Natural killer cell (primary cell): ENCODE measurements around the gene SNED1. TPM values are rescaled to one million over a fixed set of nuclear protein-coding genes. Genes with fewer than 3 reads are reported as not detected.
A peak's percentile ranks its signal among the peaks of the same experiment; 100 is the strongest.
"Not testable (repeated sequence)": the region's sequence is repeated elsewhere in the genome, so short reads cannot be mapped to it uniquely, and the experiment has no call there.

Source experiments
- ATAC-seq, 3 donors: fragments of 150-1000 bp in 2 of 3; fragments of 200-7000 bp in 1 of 3; cut with Tn5 transposase; 1 replicate in 1 of 3; 2 replicates in 2 of 3; pipeline ENCODE4 v1.10.0; 2021; ENCODE audit warnings: mild to moderate bottlenecking in 2 of 3, moderate library complexity in 2 of 3
- DNase-seq, 2 donors: peaks; one replicate each; pipeline versions ENCODE4 v3.0.0 to v3.0.0-alpha.2; 2013 to 2021; ENCODE audit warnings: mixed read lengths in 1 of 2
- H3K27ac ChIP-seq: one replicate; pipeline ENCODE4 v1.5.1; 2013; ENCODE audit warnings: mild to moderate bottlenecking, low read length
- H3K27me3 ChIP-seq: one replicate; pipeline ENCODE4 v1.6.1; 2013; ENCODE audit warnings: low read length; ENCODE audit not compliant: control insufficient read depth, insufficient read depth
- H3K36me3 ChIP-seq: one replicate; pipeline ENCODE4 v1.6.1; 2013; ENCODE audit warnings: low read length; ENCODE audit not compliant: control insufficient read depth, insufficient read depth
- H3K4me1 ChIP-seq: one replicate; pipeline ENCODE4 v1.6.1; 2013; ENCODE audit warnings: low read length; ENCODE audit not compliant: control insufficient read depth, insufficient read depth
- H3K4me3 ChIP-seq: one replicate; pipeline ENCODE4 v1.5.1; 2013; ENCODE audit warnings: low read length
- H3K9me3 ChIP-seq: one replicate; pipeline ENCODE4 v1.6.1; 2013; ENCODE audit warnings: low read length; ENCODE audit not compliant: control insufficient read depth, insufficient read depth
- H3K27ac Mint-ChIP-seq, 2 donors: one replicate each; pipeline ENCODE4 v1.8.0; 2022; ENCODE audit warnings: mild to moderate bottlenecking in 2 of 2, mixed read lengths in 2 of 2, moderate library complexity in 1 of 2
- H3K27me3 Mint-ChIP-seq, 2 donors: one replicate each; pipeline ENCODE4 v1.8.0; 2022; ENCODE audit warnings: low read depth in 2 of 2, mixed read lengths in 2 of 2
- H3K36me3 Mint-ChIP-seq: one replicate; pipeline ENCODE4 v1.8.0; 2022; ENCODE audit warnings: mixed read lengths
- H3K4me1 Mint-ChIP-seq, 2 donors: one replicate each; pipeline ENCODE4 v1.8.0; 2022; ENCODE audit warnings: mixed read lengths in 2 of 2
- H3K4me3 Mint-ChIP-seq: one replicate; pipeline ENCODE4 v1.8.0; 2022; ENCODE audit warnings: mild to moderate bottlenecking, moderate library complexity, mixed read lengths
- H3K9me3 Mint-ChIP-seq, 2 donors: one replicate each; pipeline ENCODE4 v1.8.0; 2022; ENCODE audit warnings: mixed read lengths in 2 of 2
- WGBS: methylation state at CpG from one replicate; pipeline ENCODE4 v1.1.7; 2013; ENCODE audit warnings: missing lambda C conversion rate; ENCODE audit not compliant: insufficient coverage; 5-methylcytosine and 5-hydroxymethylcytosine counted together
- intact Hi-C: fragments of 100-400 bp; cut with micrococcal nuclease; formaldehyde crosslinking; loops from one replicate; pipeline ENCODE4 v1.14.2; 2022
- total RNA-seq, 4 donors: library from RNA; stranded (reverse); fragments of 120-200 nt in 1 of 4; gene quantifications; one replicate each; pipeline versions ENCODE4 v1.2.3 to v1.2.4, GENCODE V29; 2013 to 2022
- TF ChIP-seq, protein P1 (sequence below): fragments of 200-600 bp; IDR thresholded peaks from one replicate; pipeline ENCODE4 v1.8.0; 2022; ENCODE audit warnings: antibody characterized with exemption

SNED1 gene
- total RNA-seq, 3 donors from 2014 or later (not counting 1 experiment from before 2014, with no cell fraction given) = 0.97 to 4.9 (median 2.5) TPM

DNA sequence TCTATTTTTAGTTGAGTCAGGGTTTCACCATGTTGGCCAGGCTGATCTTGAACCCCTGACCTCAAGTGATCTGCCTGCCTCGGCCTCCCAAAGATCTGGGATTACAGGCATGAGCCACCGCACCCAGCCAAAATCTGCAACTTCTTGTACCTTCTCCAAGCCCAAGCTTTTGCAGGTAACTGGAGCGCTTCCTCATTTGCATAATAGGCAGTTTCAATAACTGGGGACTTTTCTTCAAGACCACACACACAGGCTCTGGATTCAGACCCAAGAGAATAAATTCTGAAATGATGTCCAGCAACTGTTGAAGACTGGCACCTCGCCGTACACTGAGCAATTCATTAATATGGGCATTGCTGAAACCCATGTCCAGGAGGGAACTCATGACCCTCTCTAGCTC, 100.8 kb downstream of the SNED1 start:
- intact Hi-C loops = no loop called here
- H3K4me3 Mint-ChIP-seq = no peak overlapping the region
- no peaks in the 10 kb centered on the region for H3K36me3 Mint-ChIP-seq

DNA sequence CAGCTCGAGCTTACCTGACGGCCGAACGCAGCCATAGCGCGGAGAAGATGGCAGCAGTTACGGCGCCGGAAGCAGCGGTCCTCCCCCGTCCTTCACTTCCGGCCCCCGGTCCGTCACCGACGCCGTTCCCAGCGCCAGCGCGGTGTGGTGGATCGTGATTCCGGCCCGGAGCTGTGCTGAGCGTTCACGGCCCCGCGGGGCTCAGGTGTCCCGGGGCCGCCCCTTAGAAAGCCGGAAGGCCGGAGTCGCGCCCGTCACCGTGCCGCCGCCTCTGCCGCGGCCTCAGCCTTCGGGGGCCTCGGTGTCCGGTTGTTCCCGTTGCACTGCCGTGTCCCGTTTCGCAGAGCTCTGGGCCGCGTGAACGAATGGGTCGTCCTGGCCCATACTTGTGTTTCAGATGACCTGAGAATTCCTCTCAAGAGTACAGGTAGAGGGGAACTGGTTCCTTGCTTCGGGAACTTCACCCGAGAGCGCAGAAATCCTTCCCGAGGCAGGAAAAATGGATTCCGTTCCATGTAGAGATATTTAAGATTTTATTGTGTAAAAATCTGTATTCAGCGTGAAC, 103.9 kb downstream of the SNED1 start, which contains the start of gene MTERF4:
MTERF4 (minus strand) TSS at position 49 of the 565 bp plus-strand sequence; CDS start at position 35, 14 bp downstream.
- Mint-ChIP-seq H3K4me3 (peak within 1 kb of the TSS; percentile 96), H3K27ac (peak within 1 kb of the TSS; percentile 90 to 93), H3K9me3 (no peaks in the 10 kb centered on the region), H3K36me3 (no peaks in the 10 kb centered on the region), H3K27me3 (no peaks in the 10 kb centered on the region), H3K4me1 (peaks cover 17 to 42% of the 10 kb centered on the region in 2 donors)
- Histone ChIP-seq H3K27me3 (no peaks in the 10 kb centered on the region), H3K36me3 (peaks cover 22% of the 10 kb centered on the region), H3K9me3 (no peaks in the 10 kb centered on the region), H3K4me1 (peaks cover 18% of the 10 kb centered on the region), H3K27ac (peak within 1 kb of the TSS; percentile 85), H3K4me3 (peak within 1 kb of the TSS; percentile 73)
- intact Hi-C loops = loop anchor here (1.0 kb wide), 1 partner anchor 48 kb away; the partner anchor contains the start of gene PPP1R7
- DNase-seq = peak; percentile 84 to 95
- ATAC-seq = peak; percentile 96 to 97 (median 96)
- WGBS = under 1% methylated on average over 56 of the region's 56 CpGs
- TF ChIP-seq, protein P1, sequence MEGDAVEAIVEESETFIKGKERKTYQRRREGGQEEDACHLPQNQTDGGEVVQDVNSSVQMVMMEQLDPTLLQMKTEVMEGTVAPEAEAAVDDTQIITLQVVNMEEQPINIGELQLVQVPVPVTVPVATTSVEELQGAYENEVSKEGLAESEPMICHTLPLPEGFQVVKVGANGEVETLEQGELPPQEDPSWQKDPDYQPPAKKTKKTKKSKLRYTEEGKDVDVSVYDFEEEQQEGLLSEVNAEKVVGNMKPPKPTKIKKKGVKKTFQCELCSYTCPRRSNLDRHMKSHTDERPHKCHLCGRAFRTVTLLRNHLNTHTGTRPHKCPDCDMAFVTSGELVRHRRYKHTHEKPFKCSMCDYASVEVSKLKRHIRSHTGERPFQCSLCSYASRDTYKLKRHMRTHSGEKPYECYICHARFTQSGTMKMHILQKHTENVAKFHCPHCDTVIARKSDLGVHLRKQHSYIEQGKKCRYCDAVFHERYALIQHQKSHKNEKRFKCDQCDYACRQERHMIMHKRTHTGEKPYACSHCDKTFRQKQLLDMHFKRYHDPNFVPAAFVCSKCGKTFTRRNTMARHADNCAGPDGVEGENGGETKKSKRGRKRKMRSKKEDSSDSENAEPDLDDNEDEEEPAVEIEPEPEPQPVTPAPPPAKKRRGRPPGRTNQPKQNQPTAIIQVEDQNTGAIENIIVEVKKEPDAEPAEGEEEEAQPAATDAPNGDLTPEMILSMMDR = no peak

More for the DNA sequence above, 100.8 kb downstream of the SNED1 start:
- no peak for ATAC-seq
- Histone ChIP-seq H3K4me1 (peaks cover 24% of the 10 kb centered on the region), H3K27me3 (no peaks in the 10 kb centered on the region), H3K9me3 (no peaks in the 10 kb centered on the region), H3K27ac (no peak overlapping the region), H3K36me3 (peaks cover 49% of the 10 kb centered on the region), H3K4me3 (no peak overlapping the region)
- 83% methylated on average over 5 of the region's 5 CpGs for WGBS
- Mint-ChIP-seq H3K9me3 (no peaks in the 10 kb centered on the region), H3K27me3 (no peaks in the 10 kb centered on the region), H3K27ac (peak overlapping the region in 1 of 2 donors; percentile 90), H3K4me1 (peaks cover 28 to 56% of the 10 kb centered on the region in 2 donors)
- TF ChIP-seq, protein P1 = no peak
- no peak for DNase-seq

DNA sequence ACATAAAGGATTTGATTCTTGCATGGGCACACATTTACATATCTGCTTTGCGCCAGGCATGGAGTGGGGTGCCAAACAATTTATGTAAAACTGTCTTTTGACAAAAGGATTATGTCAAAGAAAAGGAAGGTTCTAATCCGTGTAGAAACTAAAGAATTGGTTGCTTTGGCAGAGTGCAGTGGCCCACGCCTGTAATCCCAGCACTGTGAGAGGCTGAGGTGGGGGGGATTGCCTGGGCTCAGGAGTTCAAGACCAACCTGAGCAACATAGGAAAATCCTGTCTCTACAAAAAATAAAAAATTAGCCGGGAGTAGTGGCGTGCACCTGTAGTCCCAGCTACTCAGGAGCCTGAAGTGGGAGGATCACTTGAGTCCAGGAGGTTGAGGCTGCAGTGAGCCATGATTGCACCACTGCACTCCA, 104.8 kb downstream of the SNED1 start:
- no peaks in the 10 kb centered on the region for H3K36me3 Mint-ChIP-seq

DNA sequence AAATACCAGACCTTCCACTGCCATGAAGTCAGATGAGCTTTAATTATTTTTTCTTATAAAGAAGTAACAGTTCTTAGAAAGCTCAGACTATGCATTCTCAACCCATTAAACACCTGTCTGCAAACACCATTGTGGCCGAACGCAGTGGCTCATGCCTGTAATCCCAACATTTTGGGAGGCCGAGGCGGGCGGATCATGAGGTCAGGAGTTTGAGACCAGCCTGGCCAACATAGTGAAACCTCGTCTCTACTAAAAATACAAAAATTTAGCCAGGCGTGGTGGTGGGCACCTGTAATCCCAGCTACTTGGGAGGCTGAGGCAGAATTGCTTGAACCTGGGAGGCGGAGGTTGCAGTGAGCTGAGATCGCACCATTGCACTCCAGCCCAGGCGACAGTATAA, 106.2 kb downstream of the SNED1 start:
- WGBS = over 99% methylated on average over 10 of the region's 10 CpGs
- DNase-seq, intact Hi-C loops, H3K27ac ChIP-seq, H3K9me3 ChIP-seq, H3K4me3 Mint-ChIP-seq, H3K27me3 ChIP-seq, H3K4me3 ChIP-seq, H3K27me3 Mint-ChIP-seq, H3K27ac Mint-ChIP-seq, H3K36me3 ChIP-seq, H3K36me3 Mint-ChIP-seq, H3K9me3 Mint-ChIP-seq, ATAC-seq: not testable (repeated sequence)
- peaks cover 17 to 43% of the 10 kb centered on the region in 2 donors for H3K4me1 Mint-ChIP-seq
- H3K4me1 ChIP-seq = peaks cover 35% of the 10 kb centered on the region

More for the DNA sequence above, 104.8 kb downstream of the SNED1 start:
- intact Hi-C loops = no loop called here
- peak overlapping the region; percentile 96 for H3K4me3 Mint-ChIP-seq
- Histone ChIP-seq H3K27ac (no peak overlapping the region), H3K9me3 (no peaks in the 10 kb centered on the region), H3K36me3 (peaks cover 16% of the 10 kb centered on the region), H3K4me1 (peaks cover 24% of the 10 kb centered on the region), H3K27me3 (no peaks in the 10 kb centered on the region), H3K4me3 (peak overlapping the region; percentile 73)
- ATAC-seq = no peak
- H3K4me1 Mint-ChIP-seq = peaks cover 17 to 37% of the 10 kb centered on the region in 2 donors
- H3K9me3 Mint-ChIP-seq = no peaks in the 10 kb centered on the region
- no peak for DNase-seq
- TF ChIP-seq, protein P1 = no peak
- H3K27ac Mint-ChIP-seq = peak overlapping the region; percentile 90 to 93
- whole genome bisulfite sequencing = 53% methylated on average over 5 of the region's 5 CpGs
- H3K27me3 Mint-ChIP-seq = no peaks in the 10 kb centered on the region
